ENCODE data around the gene ST6GALNAC3.

DNA sequence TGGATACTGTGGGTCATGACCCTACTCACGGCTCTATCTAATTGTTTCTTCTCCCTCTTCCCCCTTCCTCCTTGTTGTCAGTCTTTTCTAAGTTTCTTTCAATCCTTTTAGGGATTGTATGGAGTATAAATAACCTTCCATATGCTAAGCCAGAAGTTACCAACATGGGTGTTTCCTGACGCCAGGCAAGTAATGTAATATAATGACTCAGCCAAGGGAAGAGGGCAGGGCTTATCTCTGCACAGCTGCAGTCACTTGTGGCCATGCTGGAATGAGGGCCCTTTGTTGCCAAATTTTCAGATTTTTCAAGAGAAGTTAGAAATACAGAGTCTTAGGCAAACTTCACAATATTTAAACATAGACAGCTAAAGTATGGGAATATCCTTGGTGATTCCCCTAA is 194.6 kb downstream of the ST6GALNAC3 start:
- TF ChIP-seq, protein P1, sequence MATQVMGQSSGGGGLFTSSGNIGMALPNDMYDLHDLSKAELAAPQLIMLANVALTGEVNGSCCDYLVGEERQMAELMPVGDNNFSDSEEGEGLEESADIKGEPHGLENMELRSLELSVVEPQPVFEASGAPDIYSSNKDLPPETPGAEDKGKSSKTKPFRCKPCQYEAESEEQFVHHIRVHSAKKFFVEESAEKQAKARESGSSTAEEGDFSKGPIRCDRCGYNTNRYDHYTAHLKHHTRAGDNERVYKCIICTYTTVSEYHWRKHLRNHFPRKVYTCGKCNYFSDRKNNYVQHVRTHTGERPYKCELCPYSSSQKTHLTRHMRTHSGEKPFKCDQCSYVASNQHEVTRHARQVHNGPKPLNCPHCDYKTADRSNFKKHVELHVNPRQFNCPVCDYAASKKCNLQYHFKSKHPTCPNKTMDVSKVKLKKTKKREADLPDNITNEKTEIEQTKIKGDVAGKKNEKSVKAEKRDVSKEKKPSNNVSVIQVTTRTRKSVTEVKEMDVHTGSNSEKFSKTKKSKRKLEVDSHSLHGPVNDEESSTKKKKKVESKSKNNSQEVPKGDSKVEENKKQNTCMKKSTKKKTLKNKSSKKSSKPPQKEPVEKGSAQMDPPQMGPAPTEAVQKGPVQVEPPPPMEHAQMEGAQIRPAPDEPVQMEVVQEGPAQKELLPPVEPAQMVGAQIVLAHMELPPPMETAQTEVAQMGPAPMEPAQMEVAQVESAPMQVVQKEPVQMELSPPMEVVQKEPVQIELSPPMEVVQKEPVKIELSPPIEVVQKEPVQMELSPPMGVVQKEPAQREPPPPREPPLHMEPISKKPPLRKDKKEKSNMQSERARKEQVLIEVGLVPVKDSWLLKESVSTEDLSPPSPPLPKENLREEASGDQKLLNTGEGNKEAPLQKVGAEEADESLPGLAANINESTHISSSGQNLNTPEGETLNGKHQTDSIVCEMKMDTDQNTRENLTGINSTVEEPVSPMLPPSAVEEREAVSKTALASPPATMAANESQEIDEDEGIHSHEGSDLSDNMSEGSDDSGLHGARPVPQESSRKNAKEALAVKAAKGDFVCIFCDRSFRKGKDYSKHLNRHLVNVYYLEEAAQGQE (IDR thresholded peaks at IDR 0.05; ENCODE audit: insufficient read depth in 1 of 2, low read depth in 2 of 2, low read length in 1 of 2) = no peak
- TF ChIP-seq, protein P2, sequence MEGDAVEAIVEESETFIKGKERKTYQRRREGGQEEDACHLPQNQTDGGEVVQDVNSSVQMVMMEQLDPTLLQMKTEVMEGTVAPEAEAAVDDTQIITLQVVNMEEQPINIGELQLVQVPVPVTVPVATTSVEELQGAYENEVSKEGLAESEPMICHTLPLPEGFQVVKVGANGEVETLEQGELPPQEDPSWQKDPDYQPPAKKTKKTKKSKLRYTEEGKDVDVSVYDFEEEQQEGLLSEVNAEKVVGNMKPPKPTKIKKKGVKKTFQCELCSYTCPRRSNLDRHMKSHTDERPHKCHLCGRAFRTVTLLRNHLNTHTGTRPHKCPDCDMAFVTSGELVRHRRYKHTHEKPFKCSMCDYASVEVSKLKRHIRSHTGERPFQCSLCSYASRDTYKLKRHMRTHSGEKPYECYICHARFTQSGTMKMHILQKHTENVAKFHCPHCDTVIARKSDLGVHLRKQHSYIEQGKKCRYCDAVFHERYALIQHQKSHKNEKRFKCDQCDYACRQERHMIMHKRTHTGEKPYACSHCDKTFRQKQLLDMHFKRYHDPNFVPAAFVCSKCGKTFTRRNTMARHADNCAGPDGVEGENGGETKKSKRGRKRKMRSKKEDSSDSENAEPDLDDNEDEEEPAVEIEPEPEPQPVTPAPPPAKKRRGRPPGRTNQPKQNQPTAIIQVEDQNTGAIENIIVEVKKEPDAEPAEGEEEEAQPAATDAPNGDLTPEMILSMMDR (IDR thresholded peaks at IDR 0.05) = no peak
- no peak for TF ChIP-seq TCF7L2 (IDR thresholded peaks at IDR 0.05; ENCODE audit: low read depth, low read length)
